Embryonic facial prominence (tissue), 1 donor: ENCODE data around the gene PGLYRP4.
"Not testable (repeated sequence)": the region's sequence is repeated elsewhere in the genome, so short reads cannot be mapped to it uniquely, and the experiment has no call there.

Experiments used
- DNase-seq: peaks from one replicate; pipeline ENCODE4 v3.0.0-alpha.2; 2016; ENCODE audit errors: extremely low spot score

The PGLYRP4 gene

DNA sequence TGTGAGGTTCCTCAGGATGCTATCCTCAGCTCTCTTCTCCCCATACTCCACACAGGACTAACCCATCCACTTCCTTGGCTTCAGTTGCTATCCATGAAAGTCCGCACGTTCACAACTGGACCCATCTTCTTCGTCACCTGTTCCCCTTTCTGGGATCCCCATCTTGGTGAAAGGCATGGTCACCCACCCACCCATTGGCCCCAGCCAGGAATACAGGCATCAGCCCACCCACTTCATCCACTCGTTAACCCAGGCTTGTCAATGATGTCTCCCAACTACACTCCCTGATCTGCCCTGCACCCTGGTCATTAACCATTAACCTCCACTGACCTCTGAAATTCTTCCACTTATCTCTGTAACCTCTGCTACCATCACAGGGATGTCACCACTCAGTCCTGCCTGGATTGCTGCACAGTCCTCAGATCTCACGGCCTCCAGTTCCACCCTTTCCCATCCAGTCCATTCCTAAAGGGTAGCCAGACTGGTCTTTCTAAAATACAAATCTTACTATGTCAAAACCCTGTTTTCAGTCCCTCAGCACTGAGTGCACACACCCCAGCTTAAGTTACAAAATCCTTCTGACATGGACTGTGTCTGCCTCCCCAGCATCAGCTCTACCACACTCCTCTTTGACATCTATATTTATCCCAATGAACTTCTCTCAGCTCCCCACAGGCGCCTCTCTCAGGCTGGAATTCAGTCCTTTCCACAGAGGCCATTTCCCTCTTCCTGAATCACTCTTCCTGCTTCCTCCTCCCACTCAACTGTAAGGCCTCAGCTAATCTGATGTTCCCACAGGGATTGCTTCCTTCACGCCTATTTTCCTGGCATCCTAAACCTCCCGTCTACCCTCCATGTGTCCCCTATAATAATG lies 10.4 kb downstream of the PGLYRP4 start:
- DNase-seq: no peak

GRCh38 chr1:153336650-153337049 lies 12.0 kb downstream of the PGLYRP4 start:
- DNase-seq: no peak

- DNase-seq: no peak
Measured at GRCh38 chr1:153333902-153334301, 14.7 kb downstream of the PGLYRP4 start.

GRCh38 chr1:153324912-153325311 lies 23.7 kb downstream of the PGLYRP4 start:
- DNase-seq: no peak

DNA sequence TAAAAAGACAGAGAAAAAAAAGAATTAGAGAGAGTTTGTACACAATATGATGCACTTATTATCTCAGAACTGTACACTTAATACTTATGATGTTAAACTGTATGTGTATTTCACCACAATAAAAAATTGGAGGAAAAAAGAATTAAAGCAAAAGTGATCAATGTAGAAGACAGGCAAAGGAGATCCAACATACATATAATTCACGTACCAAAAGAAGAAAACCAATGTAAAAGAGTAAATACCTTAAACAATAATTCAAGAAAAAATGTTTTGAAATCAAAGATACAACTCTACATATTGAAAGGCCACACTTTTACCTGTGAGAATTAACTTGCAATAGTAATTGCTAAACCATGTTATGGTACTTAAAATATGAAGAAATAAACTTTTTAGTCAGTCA lies 26.1 kb downstream of the PGLYRP4 start:
- no peak for DNase-seq

GRCh38 chr1:153318145-153318544 lies 30.5 kb downstream of the PGLYRP4 start:
- DNase-seq: not testable (repeated sequence)

DNA sequence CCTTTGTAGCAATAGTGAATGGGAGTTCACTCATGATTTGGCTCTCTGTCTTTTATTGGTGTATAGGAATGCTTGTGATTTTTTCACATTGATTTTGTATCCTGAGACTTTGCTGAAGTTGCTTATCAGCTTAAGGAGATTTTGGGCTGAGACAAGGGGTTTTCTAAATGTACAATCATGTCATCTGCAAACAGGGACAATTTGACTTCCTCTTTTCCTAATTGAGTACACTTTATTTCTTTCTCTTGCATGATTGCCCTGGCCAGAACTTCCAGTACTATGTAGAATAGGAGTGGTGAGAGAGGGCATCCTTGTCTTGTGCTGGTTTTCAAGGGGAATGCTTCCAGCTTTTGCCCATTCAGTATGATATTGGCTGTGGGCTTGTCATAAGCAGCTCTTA lies 32.6 kb downstream of the PGLYRP4 start:
- not testable (repeated sequence) for DNase-seq

DNA sequence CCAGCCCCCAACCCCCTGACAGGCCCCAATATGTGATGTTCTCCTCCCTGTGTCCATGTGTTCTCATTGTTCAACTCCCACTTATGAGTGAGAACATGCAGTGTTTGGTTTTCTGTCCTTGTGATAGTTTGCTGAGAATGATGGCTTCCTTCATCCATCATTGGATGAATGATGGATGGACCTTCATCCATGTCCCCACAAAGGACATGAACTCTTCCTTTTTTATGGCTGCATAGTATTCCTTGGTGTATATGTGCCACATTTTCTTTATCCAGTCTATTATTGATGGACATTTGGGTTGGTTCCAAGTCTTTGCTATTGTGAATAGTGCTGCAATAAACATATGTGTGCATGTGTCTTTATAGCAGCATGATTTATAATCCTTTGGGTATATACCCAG lies 34.3 kb downstream of the PGLYRP4 start:
- DNase-seq: not testable (repeated sequence)

- no peak for DNase-seq
Measured at GRCh38 chr1:153313288-153313687, 35.4 kb downstream of the PGLYRP4 start.

DNA sequence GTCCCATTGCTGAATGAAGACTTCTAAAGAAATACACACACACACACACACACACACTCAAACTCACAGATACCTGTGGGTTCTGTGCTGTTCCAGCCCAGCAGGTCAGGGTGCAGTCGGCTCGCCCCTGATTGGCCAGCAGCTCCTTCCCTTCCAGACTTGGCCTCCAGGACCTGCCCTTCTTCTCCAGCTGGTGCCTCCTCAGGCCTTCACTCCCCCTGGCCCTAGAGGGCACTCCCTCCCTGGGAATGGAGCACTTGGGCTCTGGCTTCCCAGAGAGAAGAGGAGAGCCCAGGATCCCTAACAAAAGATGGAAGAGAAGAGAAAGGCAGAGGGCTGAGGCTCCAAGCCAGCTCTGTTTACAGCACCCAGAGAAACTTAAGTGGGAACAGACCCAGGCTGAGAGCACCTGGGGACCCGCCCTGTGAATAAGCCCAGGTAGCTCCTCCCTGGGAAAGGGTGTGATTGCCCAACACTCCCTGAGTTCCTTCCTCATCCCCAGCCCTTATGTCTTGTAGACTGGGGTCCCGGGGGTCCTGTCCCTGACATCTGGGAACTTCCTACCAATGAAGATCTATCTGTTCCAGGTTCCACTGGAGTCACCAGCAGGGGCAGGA lies 36.0 kb downstream of the PGLYRP4 start, which contains the start of gene PGLYRP3:
Gene PGLYRP3 (minus strand): TSS at position 383 of the 617 bp plus-strand sequence. CDS start 2,287 bp downstream, outside the sequence.
- DNase-seq: no peak

GRCh38 chr1:153310526-153310925 lies 38.1 kb downstream of the PGLYRP4 start:
- no peak for DNase-seq

DNA sequence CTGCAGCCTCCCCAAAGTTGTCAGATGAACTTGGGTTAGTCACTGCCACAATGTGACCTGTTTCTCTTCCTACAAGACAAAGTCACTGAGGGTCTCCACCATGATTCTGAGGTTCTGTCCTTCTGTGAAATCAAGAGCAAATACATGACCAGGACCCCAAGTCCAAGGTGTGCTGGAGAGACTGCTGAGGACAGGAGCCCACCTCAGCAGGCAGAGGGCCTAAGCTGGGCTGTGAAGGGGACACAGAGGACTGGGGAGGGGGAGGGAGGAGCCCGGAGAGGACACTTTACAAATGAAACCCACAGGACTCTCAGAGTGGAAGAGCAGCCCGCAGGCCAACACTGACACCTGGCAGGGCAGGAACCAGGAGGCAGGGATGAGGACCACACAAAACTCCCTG lies 39.2 kb downstream of the PGLYRP4 start:
- no peak for DNase-seq

- no peak for DNase-seq
Measured at GRCh38 chr1:153308540-153308939, 40.1 kb downstream of the PGLYRP4 start.

DNA sequence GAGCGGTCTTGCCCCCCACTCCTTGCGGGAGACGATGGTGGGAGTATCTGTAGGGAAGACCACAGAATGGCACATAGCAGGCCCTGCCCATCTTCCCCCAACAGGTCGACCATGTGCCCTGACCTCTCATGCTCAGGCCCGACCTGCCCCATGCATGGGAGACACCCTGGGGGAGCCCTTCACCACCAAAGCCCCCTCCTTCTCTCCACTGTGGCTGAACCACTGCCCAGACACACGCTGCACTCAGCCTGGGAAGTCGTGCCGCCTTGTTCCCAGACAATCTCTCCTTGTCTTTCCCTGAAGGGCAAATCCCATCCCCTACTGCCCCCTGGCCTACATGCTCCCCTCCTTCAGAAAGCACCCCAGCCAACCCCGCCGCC lies 41.4 kb downstream of the PGLYRP4 start:
- DNase-seq: no peak

- DNase-seq: no peak
Measured at GRCh38 chr1:153306303-153307220, 42.1 kb downstream of the PGLYRP4 start.

DNA sequence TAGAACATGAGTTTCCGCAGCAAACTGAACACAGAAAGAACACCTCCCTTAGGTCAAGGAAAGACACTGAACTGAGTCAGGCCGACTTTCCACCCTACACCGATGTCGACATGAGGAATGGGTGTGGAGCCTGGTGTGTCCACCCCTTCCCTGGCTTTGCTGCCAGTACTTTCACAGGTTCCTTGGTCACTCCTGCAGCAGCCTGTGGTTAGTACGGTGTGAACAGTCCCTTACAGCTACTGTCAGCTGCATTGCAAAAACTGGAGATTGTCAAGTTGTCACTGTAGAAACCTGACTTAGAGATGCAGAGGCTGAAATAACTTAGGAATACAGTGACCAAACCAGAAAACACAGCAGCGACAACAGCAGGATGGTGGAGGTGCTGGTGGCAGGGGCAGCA lies 43.0 kb downstream of the PGLYRP4 start:
- no peak for DNase-seq

GRCh38 chr1:153302308-153302707 lies 46.3 kb downstream of the PGLYRP4 start:
- no peak for DNase-seq

- no peak for DNase-seq
Measured at GRCh38 chr1:153293851-153294250, 54.8 kb downstream of the PGLYRP4 start.

DNA sequence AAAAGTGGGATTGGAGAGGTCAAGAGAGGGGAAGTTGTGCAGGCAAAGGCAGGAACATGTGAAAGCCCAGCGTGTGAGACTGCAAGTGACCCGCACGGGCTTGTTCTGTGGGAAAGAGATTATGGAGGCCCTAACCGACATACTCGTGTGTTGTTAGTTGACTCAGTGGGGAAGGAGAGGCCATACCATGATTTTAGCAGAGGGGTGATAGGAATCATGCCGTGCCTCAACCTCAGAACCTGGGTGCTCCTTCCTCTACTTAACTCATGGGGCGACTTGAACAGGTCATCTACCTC lies 55.2 kb downstream of the PGLYRP4 start:
- DNase-seq: no peak

DNA sequence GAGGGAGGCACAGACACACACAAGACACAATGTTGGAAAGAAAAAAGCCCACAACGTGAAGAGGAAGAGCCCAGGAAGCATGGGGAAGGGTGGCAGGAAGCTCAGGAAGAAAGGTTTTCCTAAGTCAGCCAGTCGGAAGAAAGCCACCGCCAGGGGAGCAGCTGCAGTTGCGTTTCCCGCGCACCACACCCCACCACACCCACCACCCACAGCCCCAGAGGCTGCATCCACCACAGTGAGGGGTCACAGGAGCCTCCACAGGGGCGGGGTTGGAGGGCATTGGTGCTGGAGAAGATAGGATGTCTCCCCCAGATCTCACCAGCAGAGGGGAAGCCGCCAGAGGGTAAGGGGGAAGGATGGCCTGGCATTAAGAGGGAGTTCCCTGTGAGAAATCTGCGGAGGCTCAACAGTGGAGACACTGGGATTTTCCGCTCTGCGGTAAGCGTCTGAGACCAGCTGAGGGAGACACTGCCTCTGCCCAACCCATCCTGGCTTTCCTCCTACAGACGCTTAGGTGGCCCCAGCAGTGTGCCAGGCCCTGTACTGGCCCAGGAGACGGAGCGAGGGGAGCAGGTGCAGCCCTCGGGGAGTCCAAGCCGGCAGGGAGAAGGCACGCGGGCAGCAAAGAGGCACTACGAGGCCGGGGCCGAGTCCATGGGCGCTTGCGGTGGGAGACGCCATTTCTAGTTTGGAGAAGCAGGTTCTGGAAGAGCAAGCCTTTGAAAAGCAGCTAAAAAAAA lies 55.7 kb downstream of the PGLYRP4 start:
- no peak for DNase-seq

GRCh38 chr1:153292185-153292584 lies 56.5 kb downstream of the PGLYRP4 start:
- DNase-seq: no peak

GRCh38 chr1:153291514-153291913 lies 57.1 kb downstream of the PGLYRP4 start:
- no peak for DNase-seq
